ENCODE data around the gene ITPK1. TPM values are rescaled to one million over a fixed set of nuclear protein-coding genes. Genes with fewer than 3 reads are reported as not detected.

The ITPK1 gene
- total RNA-seq, 1 experiment from 2014 or later, result 133 TPM

GRCh38 chr14:92931681-92932447 is 183.9 kb downstream of the ITPK1 start:
- CTCF ChIA-PET, result interaction anchor here (0.7 to 2.4 kb wide), 3 partner anchors 20 to 81 kb away, joined by 3 to 9 read pairs (median 4); no protein-coding TSS in a partner anchor
- no peak for DNase-seq (ENCODE audit: unreplicated experiment)

GRCh38 chr14:92930737-92931602 is 184.8 kb downstream of the ITPK1 start:
- Mint-ChIP-seq H3K36me3 (ENCODE audit: insufficient read depth, unreplicated experiment) (peaks cover under 1% of the 10 kb centered on the region), H3K4me1 (ENCODE audit: insufficient read depth, unreplicated experiment) (peaks cover 22% of the 10 kb centered on the region), H3K4me3 (ENCODE audit: unreplicated experiment) (no peak overlapping the region), H3K27ac (ENCODE audit: low read depth, unreplicated experiment) (peak overlapping the region; percentile 61), H3K9me3 (ENCODE audit: unreplicated experiment) (no peaks in the 10 kb centered on the region), H3K27me3 (ENCODE audit: insufficient read depth, unreplicated experiment) (no peaks in the 10 kb centered on the region)
- intact Hi-C loops (cut with micrococcal nuclease), result no loop called here
- POLR2A ChIA-PET, result interaction anchor here (1.5 kb wide), 1 partner anchor 254 kb away, joined by 3 read pairs; the partner anchor contains the start of genes LYSET and MOAP1
- no peak for TF ChIP-seq CTCF (IDR thresholded peaks at IDR 0.05; ENCODE audit: unreplicated experiment)
- no TSS peak for BruUV-seq (replicated peaks)
- DNase-seq (ENCODE audit: unreplicated experiment), result peak; percentile 51
- CTCF ChIA-PET, result interaction anchor here (0.5 to 2.4 kb wide), 5 partner anchors 15 to 181 kb away, joined by 3 to 9 read pairs (median 4); no protein-coding TSS in a partner anchor

More at GRCh38 chr14:92931681-92932447, 183.9 kb downstream of the ITPK1 start:
- TF ChIP-seq CTCF (IDR thresholded peaks at IDR 0.05; ENCODE audit: unreplicated experiment), result no peak
- Mint-ChIP-seq H3K36me3 (ENCODE audit: insufficient read depth, unreplicated experiment) (peaks cover 4% of the 10 kb centered on the region), H3K4me3 (ENCODE audit: unreplicated experiment) (no peak overlapping the region), H3K27ac (ENCODE audit: low read depth, unreplicated experiment) (peak overlapping the region; percentile 61), H3K4me1 (ENCODE audit: insufficient read depth, unreplicated experiment) (peaks cover 14% of the 10 kb centered on the region), H3K9me3 (ENCODE audit: unreplicated experiment) (no peaks in the 10 kb centered on the region), H3K27me3 (ENCODE audit: insufficient read depth, unreplicated experiment) (no peaks in the 10 kb centered on the region)
- POLR2A ChIA-PET, result no interaction called here
- BruUV-seq (replicated peaks), result no TSS peak
- intact Hi-C loops (cut with micrococcal nuclease), result no loop called here

GRCh38 chr14:92929689-92930608 is 185.8 kb downstream of the ITPK1 start:
- Mint-ChIP-seq H3K4me3 (ENCODE audit: unreplicated experiment) (no peak overlapping the region), H3K9me3 (ENCODE audit: unreplicated experiment) (no peaks in the 10 kb centered on the region), H3K27ac (ENCODE audit: low read depth, unreplicated experiment) (no peak overlapping the region), H3K4me1 (ENCODE audit: insufficient read depth, unreplicated experiment) (peaks cover 24% of the 10 kb centered on the region), H3K27me3 (ENCODE audit: insufficient read depth, unreplicated experiment) (no peaks in the 10 kb centered on the region), H3K36me3 (ENCODE audit: insufficient read depth, unreplicated experiment) (no peaks in the 10 kb centered on the region)
- no TSS peak for BruUV-seq (replicated peaks)
- intact Hi-C loops (cut with micrococcal nuclease), result loop anchor here (5.0 kb wide), 1 partner anchor 48 kb away; no protein-coding TSS in a partner anchor
- CTCF ChIA-PET, result interaction anchor here (0.6 to 2.4 kb wide), 5 partner anchors 16 to 182 kb away, joined by 3 to 9 read pairs (median 4); no protein-coding TSS in a partner anchor
- DNase-seq (ENCODE audit: unreplicated experiment), result no peak
- TF ChIP-seq CTCF (IDR thresholded peaks at IDR 0.05; ENCODE audit: unreplicated experiment), result no peak
- POLR2A ChIA-PET, result interaction anchor here (0.7 to 1.5 kb wide), 2 partner anchors 255 to 673 kb away, joined by 3 read pairs; partner anchors contain the start of genes LYSET and MOAP1

Data from MCF 10A (cell line).